ENCODE data around the gene KLK12.
A peak's percentile ranks its signal among the peaks of the same experiment; 100 is the strongest.

GRCh38 chr19:51020988-51021651 is 13.7 kb downstream of the KLK12 start:
- TF ChIP-seq, protein P1, sequence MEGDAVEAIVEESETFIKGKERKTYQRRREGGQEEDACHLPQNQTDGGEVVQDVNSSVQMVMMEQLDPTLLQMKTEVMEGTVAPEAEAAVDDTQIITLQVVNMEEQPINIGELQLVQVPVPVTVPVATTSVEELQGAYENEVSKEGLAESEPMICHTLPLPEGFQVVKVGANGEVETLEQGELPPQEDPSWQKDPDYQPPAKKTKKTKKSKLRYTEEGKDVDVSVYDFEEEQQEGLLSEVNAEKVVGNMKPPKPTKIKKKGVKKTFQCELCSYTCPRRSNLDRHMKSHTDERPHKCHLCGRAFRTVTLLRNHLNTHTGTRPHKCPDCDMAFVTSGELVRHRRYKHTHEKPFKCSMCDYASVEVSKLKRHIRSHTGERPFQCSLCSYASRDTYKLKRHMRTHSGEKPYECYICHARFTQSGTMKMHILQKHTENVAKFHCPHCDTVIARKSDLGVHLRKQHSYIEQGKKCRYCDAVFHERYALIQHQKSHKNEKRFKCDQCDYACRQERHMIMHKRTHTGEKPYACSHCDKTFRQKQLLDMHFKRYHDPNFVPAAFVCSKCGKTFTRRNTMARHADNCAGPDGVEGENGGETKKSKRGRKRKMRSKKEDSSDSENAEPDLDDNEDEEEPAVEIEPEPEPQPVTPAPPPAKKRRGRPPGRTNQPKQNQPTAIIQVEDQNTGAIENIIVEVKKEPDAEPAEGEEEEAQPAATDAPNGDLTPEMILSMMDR (optimal IDR thresholded peaks at IDR 0.05 in 1 of 3, IDR thresholded peaks at IDR 0.05 in 1 of 3, conservative IDR thresholded peaks at IDR 0.05 in 1 of 3; ENCODE audit: extremely low read depth in 1 of 3, insufficient read depth in 2 of 3, low read length in 3 of 3), result peak; percentile 45 to 78 (median 65)
- no peak for TF ChIP-seq EZH2 (IDR thresholded peaks at IDR 0.05; ENCODE audit: low read length)
